Osteoblast (primary cell): ENCODE measurements around the gene CSNK1G2. TPM values are rescaled to one million over a fixed set of nuclear protein-coding genes. Genes with fewer than 3 reads are reported as not detected.
A peak's percentile ranks its signal among the peaks of the same experiment; 100 is the strongest.

ENCODE experiments used
- DNase-seq: peaks from one replicate; pipeline ENCODE4 v3.0.0; 2011; ENCODE audit warnings: low spot score, mixed read lengths; ENCODE audit not compliant: insufficient read length; ENCODE audit errors: missing footprints
- H2AFZ ChIP-seq: 2 replicates; pipeline ENCODE4 v1.6.0; 2011; ENCODE audit warnings: mild to moderate bottlenecking, low read length
- H3K27ac ChIP-seq: 2 replicates; pipeline ENCODE4 v1.5.1; 2011; ENCODE audit warnings: mild to moderate bottlenecking, low read depth, low read length, moderate library complexity
- H3K27me3 ChIP-seq: 2 replicates; pipeline ENCODE4 v1.6.0; 2012; ENCODE audit warnings: mild to moderate bottlenecking, control low read depth, inconsistent platforms, low read length, moderate library complexity; ENCODE audit not compliant: insufficient read depth
- H3K36me3 ChIP-seq: 2 replicates; pipeline ENCODE4 v1.5.1; 2011; ENCODE audit warnings: mild to moderate bottlenecking, low read length, control low read depth, moderate library complexity; ENCODE audit not compliant: insufficient read depth
- H3K4me1 ChIP-seq: 2 replicates; pipeline ENCODE4 v1.5.1; 2011; ENCODE audit warnings: mild to moderate bottlenecking, low read length, control low read depth, moderate library complexity; ENCODE audit not compliant: insufficient read depth
- H3K4me2 ChIP-seq: 2 replicates; pipeline ENCODE4 v1.6.0; 2011; ENCODE audit warnings: mild to moderate bottlenecking, low read length; ENCODE audit not compliant: insufficient read depth
- H3K4me3 ChIP-seq: fragments of 200-600 bp; sonication (generic); 3 replicates; pipeline ENCODE4 v1.5.1; 2012; ENCODE audit warnings: mild to moderate bottlenecking, low read length, inconsistent platforms; ENCODE audit not compliant: insufficient read depth
- H3K79me2 ChIP-seq: 2 replicates; pipeline ENCODE4 v1.6.0; 2012; ENCODE audit warnings: mild to moderate bottlenecking, low read length, control low read depth, inconsistent platforms; ENCODE audit not compliant: insufficient read depth
- H3K9me3 ChIP-seq: 2 replicates; pipeline ENCODE4 v1.5.1; 2011; ENCODE audit warnings: low read depth, low read length, control low read depth
- H4K20me1 ChIP-seq: 2 replicates; pipeline ENCODE4 v1.6.0; 2012; ENCODE audit warnings: mild to moderate bottlenecking, low read length, control low read depth; ENCODE audit not compliant: insufficient read depth
- CTCF ChIP-seq: IDR thresholded peaks from 2 replicates; pipeline ENCODE4 v1.5.1; 2011; ENCODE audit warnings: mild to moderate bottlenecking, low read depth, low read length, moderate library complexity; ENCODE audit errors: extremely low read depth
- total RNA-seq: library from RNA; depleted of rRNA; stranded (reverse); fragments of >200 nt; gene quantifications from 2 replicates; pipeline ENCODE4 v1.2.3, GENCODE V29; 2012

The CSNK1G2 gene
- total RNA-seq, 1 donor, result 68.8 TPM

GRCh38 chr19:1922803-1923202 is 18.2 kb upstream of the CSNK1G2 start:
- TF ChIP-seq CTCF, result no peak
- H3K27ac ChIP-seq, result no peak overlapping the region
- no peak overlapping the region for H2AFZ ChIP-seq
- no peak overlapping the region for H3K4me2 ChIP-seq
- H3K9me3 ChIP-seq, result no peaks in the 10 kb centered on the region
- H3K4me1 ChIP-seq, result no peaks in the 10 kb centered on the region
- H3K79me2 ChIP-seq, result no peaks in the 10 kb centered on the region
- H3K27me3 ChIP-seq, result no peaks in the 10 kb centered on the region
- no peak overlapping the region for H3K4me3 ChIP-seq
- peaks cover 44% of the 10 kb centered on the region for H3K36me3 ChIP-seq
- DNase-seq, result no peak
- H4K20me1 ChIP-seq, result no peaks in the 10 kb centered on the region

- Histone ChIP-seq H3K27ac (no peak overlapping the region), H3K4me1 (no peaks in the 10 kb centered on the region), H3K9me3 (no peaks in the 10 kb centered on the region), H3K79me2 (no peaks in the 10 kb centered on the region), H3K4me3 (no peak overlapping the region), H3K27me3 (no peaks in the 10 kb centered on the region), H4K20me1 (no peaks in the 10 kb centered on the region), H3K36me3 (peaks cover 44% of the 10 kb centered on the region), H2AFZ (no peak overlapping the region), H3K4me2 (no peak overlapping the region)
- TF ChIP-seq CTCF, result no peak
- peak; percentile 26 for DNase-seq
Measured at GRCh38 chr19:1923319-1923718, 17.7 kb upstream of the CSNK1G2 start.

- Histone ChIP-seq H3K4me3 (no peak overlapping the region), H3K27ac (no peak overlapping the region), H3K79me2 (no peaks in the 10 kb centered on the region), H3K4me1 (peaks cover under 1% of the 10 kb centered on the region), H2AFZ (no peak overlapping the region), H3K4me2 (no peak overlapping the region), H3K27me3 (no peaks in the 10 kb centered on the region), H4K20me1 (no peaks in the 10 kb centered on the region), H3K36me3 (peaks cover 37% of the 10 kb centered on the region), H3K9me3 (no peaks in the 10 kb centered on the region)
- DNase-seq, result peak; percentile 50
- no peak for TF ChIP-seq CTCF
Measured at GRCh38 chr19:1924320-1924961, 16.5 kb upstream of the CSNK1G2 start.

- no peaks in the 10 kb centered on the region for H3K79me2 ChIP-seq
Measured at GRCh38 chr19:1925544-1925943, 15.4 kb upstream of the CSNK1G2 start.

More at GRCh38 chr19:1925544-1925943, 15.4 kb upstream of the CSNK1G2 start:
- Histone ChIP-seq H3K36me3 (peaks cover 29% of the 10 kb centered on the region), H2AFZ (no peak overlapping the region), H3K4me1 (peaks cover 9% of the 10 kb centered on the region), H3K27ac (no peak overlapping the region), H3K9me3 (no peaks in the 10 kb centered on the region), H4K20me1 (no peaks in the 10 kb centered on the region), H3K27me3 (no peaks in the 10 kb centered on the region), H3K4me2 (no peak overlapping the region), H3K4me3 (no peak overlapping the region)
- TF ChIP-seq CTCF, result no peak
- DNase-seq, result peak; percentile 32
